ENCODE data around the gene ARRB2.

DNA sequence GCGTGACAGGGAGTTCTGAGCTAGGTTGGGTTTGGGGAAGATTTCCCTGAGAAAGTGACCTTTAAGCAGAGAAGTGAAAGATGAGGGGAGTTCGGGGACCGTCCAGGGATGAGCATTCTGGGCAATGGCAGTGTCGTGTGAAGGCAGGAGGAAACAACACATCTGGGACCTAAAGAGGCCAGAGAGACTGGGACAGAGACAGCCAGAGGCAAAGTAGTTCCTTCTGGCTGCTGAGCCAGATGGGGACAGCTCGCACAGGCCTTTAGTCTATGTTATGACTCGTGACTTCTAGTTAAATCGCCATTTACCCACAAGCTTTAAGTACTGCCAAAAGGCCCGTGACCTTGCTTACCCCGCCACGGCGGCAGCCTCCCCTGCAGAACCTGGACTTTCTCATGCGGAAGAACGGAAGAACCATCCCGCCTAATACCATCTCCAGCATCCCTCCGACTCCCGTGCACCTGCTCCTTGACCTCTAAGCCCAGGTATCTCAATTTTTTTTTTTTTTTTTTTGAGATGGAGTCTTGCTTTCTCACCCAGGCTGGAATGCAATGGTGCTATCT is 12.3 kb downstream of the ARRB2 start:
- TF ChIP-seq POLR2AphosphoS5 (IDR thresholded peaks at IDR 0.05; ENCODE audit: low read depth, low read length) (no peak), SMC3 (IDR thresholded peaks at IDR 0.05; ENCODE audit: low read depth, low read length) (no peak), RAD21 (IDR thresholded peaks at IDR 0.05; ENCODE audit: low read length) (no peak), JUND (IDR thresholded peaks at IDR 0.05) (no peak), NRF1 (IDR thresholded peaks at IDR 0.05; ENCODE audit: low read depth, low read length) (no peak)
- TF ChIP-seq, protein P1, sequence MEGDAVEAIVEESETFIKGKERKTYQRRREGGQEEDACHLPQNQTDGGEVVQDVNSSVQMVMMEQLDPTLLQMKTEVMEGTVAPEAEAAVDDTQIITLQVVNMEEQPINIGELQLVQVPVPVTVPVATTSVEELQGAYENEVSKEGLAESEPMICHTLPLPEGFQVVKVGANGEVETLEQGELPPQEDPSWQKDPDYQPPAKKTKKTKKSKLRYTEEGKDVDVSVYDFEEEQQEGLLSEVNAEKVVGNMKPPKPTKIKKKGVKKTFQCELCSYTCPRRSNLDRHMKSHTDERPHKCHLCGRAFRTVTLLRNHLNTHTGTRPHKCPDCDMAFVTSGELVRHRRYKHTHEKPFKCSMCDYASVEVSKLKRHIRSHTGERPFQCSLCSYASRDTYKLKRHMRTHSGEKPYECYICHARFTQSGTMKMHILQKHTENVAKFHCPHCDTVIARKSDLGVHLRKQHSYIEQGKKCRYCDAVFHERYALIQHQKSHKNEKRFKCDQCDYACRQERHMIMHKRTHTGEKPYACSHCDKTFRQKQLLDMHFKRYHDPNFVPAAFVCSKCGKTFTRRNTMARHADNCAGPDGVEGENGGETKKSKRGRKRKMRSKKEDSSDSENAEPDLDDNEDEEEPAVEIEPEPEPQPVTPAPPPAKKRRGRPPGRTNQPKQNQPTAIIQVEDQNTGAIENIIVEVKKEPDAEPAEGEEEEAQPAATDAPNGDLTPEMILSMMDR (IDR thresholded peaks at IDR 0.05) = no peak

Data from SK-N-SH (cell line).